Islet precursor cell (in vitro differentiated cells): ENCODE measurements around the gene NIF3L1.
A peak's percentile ranks its signal among the peaks of the same experiment; 100 is the strongest.

Experiments
- DNase-seq: peaks from one replicate; pipeline ENCODE4 v3.0.0-alpha.2; 2018

Gene NIF3L1

GRCh38 chr2:200888704-200889625 is at the start of gene NIF3L1, which contains the start of gene PPIL3:
NIF3L1 (plus strand) TSS chr2:200889371; CDS start chr2:200891944, 2,573 bp downstream.
PPIL3 (minus strand) TSS chr2:200889077; CDS start chr2:200887615, 1,462 bp downstream.
- DNase-seq, result peak; percentile 99

- DNase-seq, result no peak
These were observed 49.7 kb upstream of the NIF3L1 start for GRCh38 chr2:200839513-200839912.

- peak; percentile 49 for DNase-seq
These were observed 44.9 kb upstream of the NIF3L1 start for GRCh38 chr2:200843993-200844948.

- DNase-seq, result peak; percentile 40
These were observed 44.0 kb upstream of the NIF3L1 start for GRCh38 chr2:200845194-200845593.

- DNase-seq, result peak; percentile 46
These were observed 43.4 kb upstream of the NIF3L1 start for GRCh38 chr2:200845669-200846325.

- no peak for DNase-seq
These were observed 41.9 kb upstream of the NIF3L1 start for GRCh38 chr2:200847269-200847668.

- DNase-seq, result peak; percentile 11
These were observed 41.2 kb upstream of the NIF3L1 start for GRCh38 chr2:200847939-200848338.

- DNase-seq, result peak; percentile 37
These were observed 38.5 kb upstream of the NIF3L1 start for GRCh38 chr2:200850512-200851256.

- peak; percentile 32 for DNase-seq
These were observed 37.5 kb upstream of the NIF3L1 start for GRCh38 chr2:200851398-200852248.

GRCh38 chr2:200852605-200853004 is 36.6 kb upstream of the NIF3L1 start:
- DNase-seq, result no peak

GRCh38 chr2:200856806-200857205 is 32.4 kb upstream of the NIF3L1 start:
- no peak for DNase-seq

GRCh38 chr2:200860092-200860795 is 28.9 kb upstream of the NIF3L1 start:
- no peak for DNase-seq

GRCh38 chr2:200861617-200862155 is 27.5 kb upstream of the NIF3L1 start:
- DNase-seq, result no peak

- DNase-seq, result no peak
These were observed 26.6 kb upstream of the NIF3L1 start for GRCh38 chr2:200862532-200863000.

- DNase-seq, result no peak
These were observed 25.4 kb upstream of the NIF3L1 start for GRCh38 chr2:200863782-200864175.

- peak; percentile 96 for DNase-seq
These were observed 24.8 kb upstream of the NIF3L1 start, which contains the start of gene CLK1 for GRCh38 chr2:200864176-200865034. CLK1 (minus strand) TSS chr2:200864658; CDS start chr2:200861862, 2,796 bp downstream.

- no peak for DNase-seq
These were observed 20.2 kb upstream of the NIF3L1 start for GRCh38 chr2:200869014-200869413.

- no peak for DNase-seq
These were observed 18.0 kb upstream of the NIF3L1 start for GRCh38 chr2:200871151-200871550.

- no peak for DNase-seq
These were observed 15.6 kb upstream of the NIF3L1 start for GRCh38 chr2:200873560-200873959.
